ENCODE measurements around the gene TOLLIP. TPM values are rescaled to one million over a fixed set of nuclear protein-coding genes. Genes with fewer than 3 reads are reported as not detected.

The TOLLIP gene
- total and polyA plus RNA-seq, 9 donors = 14.1 to 60.8 (median 44.8) TPM

DNA sequence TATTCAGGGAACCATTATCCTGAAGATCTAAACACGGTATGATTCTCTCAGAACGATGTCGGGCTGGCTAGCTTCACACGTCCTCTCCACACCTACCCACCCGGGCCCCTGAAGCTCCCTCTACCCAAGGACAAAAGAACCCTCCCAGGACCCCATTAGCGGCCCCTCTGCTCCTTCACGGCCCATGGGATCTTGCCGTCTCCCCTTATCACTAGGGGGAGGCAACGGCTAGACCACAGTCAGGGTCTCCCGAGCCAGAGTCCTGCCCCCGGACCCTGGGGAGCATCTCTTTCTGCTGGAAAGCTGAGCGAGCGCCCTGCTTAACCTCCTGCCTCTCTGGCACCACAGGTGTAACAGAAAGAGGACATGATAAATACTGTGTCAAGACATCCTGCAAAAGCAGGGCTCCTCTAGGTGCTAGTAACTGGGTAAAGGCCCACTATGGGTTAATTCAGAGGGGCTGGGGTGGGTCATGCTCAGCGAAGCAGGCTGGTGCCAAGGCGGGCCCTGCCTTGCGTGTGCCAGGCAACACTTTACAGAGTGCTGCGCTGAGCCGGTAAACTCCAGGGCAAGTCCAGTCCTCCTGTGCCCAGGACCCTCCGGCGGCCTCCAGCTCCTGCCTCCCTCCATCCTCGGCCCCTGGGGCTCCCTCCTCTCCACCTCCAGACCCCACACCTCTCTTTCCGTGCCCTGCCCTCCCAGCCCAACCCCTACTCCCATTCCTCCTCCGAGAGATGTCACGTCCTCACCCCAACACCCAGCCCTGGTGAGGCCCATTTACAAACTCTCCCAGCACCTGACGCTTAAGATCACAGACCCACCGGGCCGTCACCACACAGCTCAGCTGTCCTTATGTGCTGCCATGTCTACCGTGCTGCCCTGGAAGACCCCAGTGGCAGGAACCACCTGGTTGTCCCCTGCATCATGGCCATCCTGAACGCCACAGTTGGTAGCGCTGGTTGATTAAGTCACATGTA is 3.0 kb downstream of the TOLLIP start:
- WGBS, 3 donors = 88 to 92% (median 92%) methylated on average over 30 of the region's 30 CpGs
- no peak for DNase-seq
- H3K9me3 ChIP-seq = no peaks in the 10 kb centered on the region
- H3K4me1 ChIP-seq (ENCODE audit: insufficient read depth) = peaks cover 27% of the 10 kb centered on the region
- H3K36me3 ChIP-seq = no peaks in the 10 kb centered on the region
- no peaks in the 10 kb centered on the region for H3K27me3 ChIP-seq
- no peak for TF ChIP-seq POLR2A (IDR thresholded peaks at IDR 0.05)
- no peak overlapping the region for H3K4me3 ChIP-seq
- H3K27ac ChIP-seq = no peak overlapping the region
- intact Hi-C loops (cut with DNase I) = loop anchor here in 1 of 4 donors (10.0 kb wide), 1 partner anchor 208 kb away; no protein-coding TSS in a partner anchor

DNA sequence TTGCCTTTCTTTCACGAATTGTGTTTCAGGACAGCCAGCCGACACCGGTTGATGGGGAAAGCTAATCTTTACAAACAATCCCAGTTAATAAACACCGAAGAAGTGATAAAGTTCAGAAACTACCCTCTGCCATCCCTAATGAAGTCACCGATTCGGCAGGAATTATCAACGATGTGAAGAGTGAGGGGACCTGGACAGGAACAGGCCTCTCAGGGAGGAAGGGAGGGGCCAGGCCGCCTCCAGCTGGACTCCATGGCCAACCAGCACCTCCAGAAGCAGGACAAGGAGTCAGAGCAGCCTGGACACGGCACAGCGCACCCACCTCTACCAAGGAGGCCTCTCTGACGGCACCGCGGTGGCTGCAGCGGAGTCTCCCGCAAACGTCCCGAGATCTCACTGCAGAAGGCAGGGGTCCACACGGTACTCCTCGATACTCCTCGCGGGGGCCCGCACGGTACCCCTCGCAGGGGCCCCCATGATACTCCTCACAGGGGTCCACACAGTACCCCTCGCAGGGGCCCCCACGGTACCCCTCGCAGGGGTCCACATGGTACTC is 3.9 kb downstream of the TOLLIP start:
- H3K4me3 ChIP-seq = no peak overlapping the region
- TF ChIP-seq EP300 (IDR thresholded peaks at IDR 0.05) (no peak), POLR2A (IDR thresholded peaks at IDR 0.05) (no peak)
- H3K27ac ChIP-seq = no peak overlapping the region
- intact Hi-C loops (cut with DNase I) = loop anchor here in 1 of 4 donors (10.0 kb wide), 1 partner anchor 209 kb away; no protein-coding TSS in a partner anchor
- H3K9me3 ChIP-seq = no peaks in the 10 kb centered on the region
- no peaks in the 10 kb centered on the region for H3K27me3 ChIP-seq
- H3K4me1 ChIP-seq (ENCODE audit: insufficient read depth) = peaks cover 30% of the 10 kb centered on the region
- WGBS, 3 donors = 90 to 92% (median 90%) methylated on average over 27 of the region's 27 CpGs
- H3K36me3 ChIP-seq = no peaks in the 10 kb centered on the region
- DNase-seq = peak in 1 of 5 donors; percentile 21

DNA sequence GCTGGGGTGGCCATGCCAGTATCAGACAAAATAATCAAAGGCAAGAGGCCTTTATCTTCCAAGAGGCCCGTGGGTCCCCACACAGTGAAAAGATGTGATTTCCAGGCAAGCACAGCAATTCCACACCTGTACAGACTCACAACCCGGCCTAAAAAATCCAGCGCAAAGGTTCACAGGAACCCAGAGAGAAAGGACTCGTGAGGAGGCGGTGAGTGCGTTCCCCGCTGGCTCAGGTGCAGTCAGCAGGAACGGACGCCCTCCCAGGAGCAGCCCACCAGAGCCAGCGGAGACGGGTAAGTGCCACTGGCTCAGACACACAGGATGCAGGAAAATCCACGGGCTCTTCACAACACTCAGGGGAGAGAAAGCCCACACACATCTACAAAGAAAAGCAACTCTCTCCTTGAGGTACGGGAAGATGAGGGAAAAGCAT is 4.4 kb downstream of the TOLLIP start:
- no peaks in the 10 kb centered on the region for H3K36me3 ChIP-seq
- H3K27me3 ChIP-seq = no peaks in the 10 kb centered on the region
- intact Hi-C loops (cut with DNase I) = loop anchor here in 1 of 4 donors (10.0 kb wide), 1 partner anchor 210 kb away; no protein-coding TSS in a partner anchor
- peaks cover 32% of the 10 kb centered on the region for H3K4me1 ChIP-seq (ENCODE audit: insufficient read depth)
- DNase-seq = no peak
- WGBS, 3 donors = 84 to 88% (median 88%) methylated on average over 13 of the region's 13 CpGs
- TF ChIP-seq EP300 (IDR thresholded peaks at IDR 0.05) (no peak), POLR2A (IDR thresholded peaks at IDR 0.05) (no peak)
- TF ChIP-seq, protein P1, sequence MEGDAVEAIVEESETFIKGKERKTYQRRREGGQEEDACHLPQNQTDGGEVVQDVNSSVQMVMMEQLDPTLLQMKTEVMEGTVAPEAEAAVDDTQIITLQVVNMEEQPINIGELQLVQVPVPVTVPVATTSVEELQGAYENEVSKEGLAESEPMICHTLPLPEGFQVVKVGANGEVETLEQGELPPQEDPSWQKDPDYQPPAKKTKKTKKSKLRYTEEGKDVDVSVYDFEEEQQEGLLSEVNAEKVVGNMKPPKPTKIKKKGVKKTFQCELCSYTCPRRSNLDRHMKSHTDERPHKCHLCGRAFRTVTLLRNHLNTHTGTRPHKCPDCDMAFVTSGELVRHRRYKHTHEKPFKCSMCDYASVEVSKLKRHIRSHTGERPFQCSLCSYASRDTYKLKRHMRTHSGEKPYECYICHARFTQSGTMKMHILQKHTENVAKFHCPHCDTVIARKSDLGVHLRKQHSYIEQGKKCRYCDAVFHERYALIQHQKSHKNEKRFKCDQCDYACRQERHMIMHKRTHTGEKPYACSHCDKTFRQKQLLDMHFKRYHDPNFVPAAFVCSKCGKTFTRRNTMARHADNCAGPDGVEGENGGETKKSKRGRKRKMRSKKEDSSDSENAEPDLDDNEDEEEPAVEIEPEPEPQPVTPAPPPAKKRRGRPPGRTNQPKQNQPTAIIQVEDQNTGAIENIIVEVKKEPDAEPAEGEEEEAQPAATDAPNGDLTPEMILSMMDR (IDR thresholded peaks at IDR 0.05) = no peak
- no peak overlapping the region for H3K27ac ChIP-seq
- H3K4me3 ChIP-seq = no peak overlapping the region
- H3K9me3 ChIP-seq = no peaks in the 10 kb centered on the region

DNA sequence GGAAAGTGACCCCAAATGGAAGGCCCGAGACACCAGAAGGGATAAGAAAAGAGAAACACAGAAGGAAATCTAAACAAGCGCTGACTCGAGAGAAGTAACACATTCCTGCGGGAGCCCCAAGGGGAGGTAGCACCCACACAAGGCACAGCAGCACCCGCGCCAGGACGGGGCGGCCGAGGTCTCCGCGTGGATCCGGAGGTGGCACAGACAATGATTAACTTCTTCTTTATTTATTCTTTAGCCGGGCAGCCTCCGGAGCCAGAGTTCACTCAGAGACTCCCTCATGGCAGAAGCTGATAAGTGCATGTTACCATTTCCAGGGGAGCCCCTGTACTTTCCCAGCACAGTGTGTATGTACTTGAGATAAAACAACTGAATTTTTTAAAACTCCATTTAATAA is 5.1 kb downstream of the TOLLIP start:
- TF ChIP-seq, protein P1 (IDR thresholded peaks at IDR 0.05) = no peak
- TF ChIP-seq EP300 (IDR thresholded peaks at IDR 0.05) = no peak
- TF ChIP-seq POLR2A (IDR thresholded peaks at IDR 0.05) = no peak
- 20 to 36% (median 23%) methylated on average over 14 of the region's 14 CpGs for WGBS, 3 donors
- Histone ChIP-seq H3K4me3 (no peak overlapping the region), H3K27ac (peak overlapping the region in 1 of 2 donors; percentile 68), H3K27me3 (no peaks in the 10 kb centered on the region), H3K36me3 (no peaks in the 10 kb centered on the region), H3K4me1 (ENCODE audit: insufficient read depth) (peaks cover 35% of the 10 kb centered on the region), H3K9me3 (no peaks in the 10 kb centered on the region)
- intact Hi-C loops (cut with DNase I) = loop anchor here in 1 of 4 donors (10.0 kb wide), 1 partner anchor 210 kb away; no protein-coding TSS in a partner anchor
- DNase-seq = peak in 1 of 5 donors; percentile 12

DNA sequence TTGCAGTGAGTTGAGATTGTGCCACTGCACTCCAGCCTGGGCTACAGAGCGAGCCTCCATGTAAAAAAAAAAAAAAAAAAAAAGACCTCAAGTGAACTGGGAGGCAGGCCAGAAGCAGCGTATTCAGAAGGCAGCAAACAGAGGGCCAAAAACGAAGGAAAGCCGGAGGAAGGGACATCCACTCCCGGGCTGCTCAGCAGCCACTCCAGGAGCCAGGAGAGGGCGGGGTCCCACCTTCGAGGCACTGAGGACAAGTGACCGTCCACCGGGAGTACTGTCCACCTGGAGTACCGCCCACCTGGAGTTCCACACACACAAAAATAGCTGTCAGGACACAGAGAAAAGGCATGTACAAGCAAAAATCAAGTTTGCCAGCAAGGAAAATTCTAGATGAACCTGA is 5.5 kb downstream of the TOLLIP start:
- Histone ChIP-seq H3K36me3 (no peaks in the 10 kb centered on the region), H3K4me3 (no peak overlapping the region), H3K27ac (peak overlapping the region in 1 of 2 donors; percentile 68), H3K27me3 (no peaks in the 10 kb centered on the region), H3K9me3 (no peaks in the 10 kb centered on the region), H3K4me1 (ENCODE audit: insufficient read depth) (peaks cover 37% of the 10 kb centered on the region)
- intact Hi-C loops (cut with DNase I) = loop anchor here in 1 of 4 donors (10.0 kb wide), 1 partner anchor 211 kb away; no protein-coding TSS in a partner anchor
- DNase-seq = peak in 4 of 5 donors; percentile 55 to 73 (median 67)
- 34 to 42% (median 41%) methylated on average over 10 of the region's 10 CpGs for WGBS, 3 donors
- TF ChIP-seq, protein P1 (IDR thresholded peaks at IDR 0.05) = no peak
- TF ChIP-seq EP300 (IDR thresholded peaks at IDR 0.05) (no peak), POLR2A (IDR thresholded peaks at IDR 0.05) (no peak)

Data from ovary (tissue), 9 donors.